Measurements from ENCODE around the gene CDC14B. TPM values are rescaled to one million over a fixed set of nuclear protein-coding genes. Genes with fewer than 3 reads are reported as not detected.

The CDC14B gene
- total and polyA plus RNA-seq, 2 donors (not counting 1 experiment from before 2014, with no cell fraction given) = 2.8 to 8.5 TPM

DNA sequence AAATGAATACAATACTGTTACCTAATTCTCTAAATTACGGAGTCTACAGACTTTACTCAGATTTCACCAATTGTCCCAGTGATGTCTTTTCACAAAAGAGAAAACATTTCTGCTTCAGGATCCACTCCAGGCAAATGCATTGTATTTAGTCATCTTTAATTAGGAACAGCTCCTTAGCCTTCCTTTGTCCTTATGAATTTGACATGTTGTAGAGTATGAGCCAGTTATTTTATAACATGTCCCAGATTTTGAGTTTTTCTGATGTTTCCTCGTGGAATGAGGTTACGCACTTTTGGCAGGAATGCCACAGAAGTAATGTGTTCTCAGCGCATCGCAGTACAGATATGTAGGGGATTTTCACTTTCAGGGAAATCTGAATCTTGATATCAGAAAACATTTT, 159.2 kb downstream of the CDC14B start:
- Mint-ChIP-seq H3K27ac (no peak overlapping the region), H3K9me3 (ENCODE audit: insufficient read depth) (no peaks in the 10 kb centered on the region), H3K4me1 (no peaks in the 10 kb centered on the region), H3K27me3 (no peaks in the 10 kb centered on the region), H3K4me3 (no peak overlapping the region)
- DNase-seq (no peak), ATAC-seq (ENCODE audit: low read depth) (no peak)
- no peaks in the 10 kb centered on the region for H4K20me1 ChIP-seq (ENCODE audit: control insufficient read depth, insufficient read depth, low read length, poor library complexity, severe bottlenecking)
- H3K36me3 ChIP-seq (replicated peaks in 1 of 2; ENCODE audit: control extremely low read depth in 1 of 2, control insufficient read depth in 1 of 2, extremely low read depth in 1 of 2, insufficient read depth in 2 of 2, low read length in 1 of 2) = no peaks in the 10 kb centered on the region
- H3K4me2 ChIP-seq (replicated peaks; ENCODE audit: low read depth, low read length, poor library complexity, severe bottlenecking) = no peak overlapping the region
- no peaks in the 10 kb centered on the region for H3K27me3 ChIP-seq (replicated peaks in 1 of 4; ENCODE audit: control extremely low read depth in 1 of 4, control insufficient read depth in 3 of 4, insufficient read depth in 4 of 4, low read length in 3 of 4)
- no peak overlapping the region for H3K4me3 ChIP-seq (ENCODE audit: control extremely low read depth in 1 of 5, extremely low read depth in 1 of 5, insufficient read depth in 1 of 5, low read depth in 2 of 5, low read length in 4 of 5)
- H3K27ac ChIP-seq (ENCODE audit: low read length in 2 of 2) = no peak overlapping the region
- intact Hi-C loops (cut with micrococcal nuclease) = no loop called here
- WGBS (ENCODE audit: insufficient coverage) = 100% methylated on average over 1 of the region's 5 CpGs
- POLR2A ChIA-PET = no interaction called here
- CTCF ChIA-PET = interaction anchor here (1.9 kb wide), 1 partner anchor 133 kb away, joined by 5 read pairs; no protein-coding TSS in a partner anchor
- TF ChIP-seq EZH2 (IDR thresholded peaks at IDR 0.05; ENCODE audit: borderline replicate concordance, insufficient read depth, low read depth, low read length, poor library complexity, severe bottlenecking) = no peak
- TF ChIP-seq, protein P1, sequence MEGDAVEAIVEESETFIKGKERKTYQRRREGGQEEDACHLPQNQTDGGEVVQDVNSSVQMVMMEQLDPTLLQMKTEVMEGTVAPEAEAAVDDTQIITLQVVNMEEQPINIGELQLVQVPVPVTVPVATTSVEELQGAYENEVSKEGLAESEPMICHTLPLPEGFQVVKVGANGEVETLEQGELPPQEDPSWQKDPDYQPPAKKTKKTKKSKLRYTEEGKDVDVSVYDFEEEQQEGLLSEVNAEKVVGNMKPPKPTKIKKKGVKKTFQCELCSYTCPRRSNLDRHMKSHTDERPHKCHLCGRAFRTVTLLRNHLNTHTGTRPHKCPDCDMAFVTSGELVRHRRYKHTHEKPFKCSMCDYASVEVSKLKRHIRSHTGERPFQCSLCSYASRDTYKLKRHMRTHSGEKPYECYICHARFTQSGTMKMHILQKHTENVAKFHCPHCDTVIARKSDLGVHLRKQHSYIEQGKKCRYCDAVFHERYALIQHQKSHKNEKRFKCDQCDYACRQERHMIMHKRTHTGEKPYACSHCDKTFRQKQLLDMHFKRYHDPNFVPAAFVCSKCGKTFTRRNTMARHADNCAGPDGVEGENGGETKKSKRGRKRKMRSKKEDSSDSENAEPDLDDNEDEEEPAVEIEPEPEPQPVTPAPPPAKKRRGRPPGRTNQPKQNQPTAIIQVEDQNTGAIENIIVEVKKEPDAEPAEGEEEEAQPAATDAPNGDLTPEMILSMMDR (IDR thresholded peaks at IDR 0.05) = no peak
- no peak overlapping the region for H2AFZ ChIP-seq (ENCODE audit: insufficient read depth, low read depth, low read length, poor library complexity, severe bottlenecking)
- no peaks in the 10 kb centered on the region for H3K9me3 ChIP-seq (ENCODE audit: control extremely low read depth in 1 of 3, control insufficient read depth in 2 of 3, insufficient read depth in 1 of 3, low read length in 2 of 3)
- H3K79me2 ChIP-seq (ENCODE audit: control insufficient read depth, insufficient read depth, low read length) = no peaks in the 10 kb centered on the region
- no peaks in the 10 kb centered on the region for H3K4me1 ChIP-seq (ENCODE audit: control insufficient read depth in 2 of 2, insufficient read depth in 2 of 2, low read length in 2 of 2)
- H3K9ac ChIP-seq (ENCODE audit: low read length) = no peak overlapping the region

DNA sequence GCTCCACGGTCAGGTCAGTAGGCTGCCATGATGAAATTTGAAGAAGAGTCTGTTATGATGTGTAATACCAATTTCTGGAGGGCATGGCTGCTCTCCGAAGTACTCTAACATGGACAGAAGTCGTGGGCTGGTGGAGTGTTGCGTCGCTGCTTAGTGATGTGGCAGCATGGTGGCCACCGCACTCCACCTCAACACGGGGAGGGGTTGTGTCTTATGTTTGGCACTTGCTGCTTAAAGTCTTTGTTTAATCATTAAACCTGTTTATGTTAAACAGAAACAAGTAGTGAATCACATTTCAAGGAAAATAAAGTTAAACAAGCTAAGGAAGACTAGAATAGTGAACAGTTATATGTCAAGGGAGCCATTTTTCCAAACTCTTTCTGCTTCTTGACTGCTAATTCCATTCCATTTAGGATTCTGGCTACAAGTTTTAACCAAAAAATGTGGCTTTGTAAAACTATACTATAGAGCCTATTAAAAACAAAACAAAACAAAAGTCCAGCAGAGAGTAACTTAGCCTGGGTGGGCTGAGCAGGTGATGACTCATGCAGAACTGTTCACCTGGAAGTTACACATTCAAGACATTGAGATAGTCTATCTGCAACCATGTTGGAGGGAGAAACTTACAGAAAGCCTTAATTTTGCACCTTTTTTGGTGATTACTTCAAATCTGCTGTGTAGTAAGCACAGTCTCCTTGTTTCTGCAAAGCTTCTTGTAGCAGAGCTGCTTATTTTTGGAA, 160.2 kb downstream of the CDC14B start:
- Histone ChIP-seq H3K4me3 (ENCODE audit: control extremely low read depth in 1 of 5, extremely low read depth in 1 of 5, insufficient read depth in 1 of 5, low read depth in 2 of 5, low read length in 4 of 5) (no peak overlapping the region), H2AFZ (ENCODE audit: insufficient read depth, low read depth, low read length, poor library complexity, severe bottlenecking) (no peak overlapping the region), H4K20me1 (ENCODE audit: control insufficient read depth, insufficient read depth, low read length, poor library complexity, severe bottlenecking) (no peaks in the 10 kb centered on the region), H3K36me3 (replicated peaks in 1 of 2; ENCODE audit: control extremely low read depth in 1 of 2, control insufficient read depth in 1 of 2, extremely low read depth in 1 of 2, insufficient read depth in 2 of 2, low read length in 1 of 2) (no peaks in the 10 kb centered on the region), H3K79me2 (ENCODE audit: control insufficient read depth, insufficient read depth, low read length) (no peaks in the 10 kb centered on the region), H3K4me2 (replicated peaks; ENCODE audit: low read depth, low read length, poor library complexity, severe bottlenecking) (no peak overlapping the region), H3K27ac (ENCODE audit: low read length in 2 of 2) (no peak overlapping the region), H3K9me3 (ENCODE audit: control extremely low read depth in 1 of 3, control insufficient read depth in 2 of 3, insufficient read depth in 1 of 3, low read length in 2 of 3) (no peaks in the 10 kb centered on the region), H3K4me1 (ENCODE audit: control insufficient read depth in 2 of 2, insufficient read depth in 2 of 2, low read length in 2 of 2) (no peaks in the 10 kb centered on the region), H3K9ac (ENCODE audit: low read length) (no peak overlapping the region), H3K27me3 (replicated peaks in 1 of 4; ENCODE audit: control extremely low read depth in 1 of 4, control insufficient read depth in 3 of 4, insufficient read depth in 4 of 4, low read length in 3 of 4) (no peaks in the 10 kb centered on the region)
- Mint-ChIP-seq H3K27me3 (no peaks in the 10 kb centered on the region), H3K27ac (no peak overlapping the region), H3K4me3 (no peak overlapping the region), H3K9me3 (ENCODE audit: insufficient read depth) (no peaks in the 10 kb centered on the region), H3K4me1 (no peaks in the 10 kb centered on the region)
- ATAC-seq (ENCODE audit: low read depth) (no peak), DNase-seq (no peak)
- WGBS (ENCODE audit: insufficient coverage) = 97% methylated on average over 5 of the region's 7 CpGs
- intact Hi-C loops (cut with micrococcal nuclease) = no loop called here
- ChIA-PET POLR2A (no interaction called here), CTCF (interaction anchor here (1.9 kb wide), 1 partner anchor 132 kb away, joined by 5 read pairs; no protein-coding TSS in a partner anchor)
- TF ChIP-seq, protein P1 (IDR thresholded peaks at IDR 0.05) = no peak
- TF ChIP-seq EZH2 (IDR thresholded peaks at IDR 0.05; ENCODE audit: borderline replicate concordance, insufficient read depth, low read depth, low read length, poor library complexity, severe bottlenecking) = no peak

Data from B cell (primary cell).